ENCODE measurements around the gene FCRL5. TPM values are rescaled to one million over a fixed set of nuclear protein-coding genes. Genes with fewer than 3 reads are reported as not detected.
A peak's percentile ranks its signal among the peaks of the same experiment; 100 is the strongest.

FCRL5 gene
- total RNA-seq, 1 donor from 2014 or later: 0.10 TPM

- no peak for DNase-seq
Measured at GRCh38 chr1:157523774-157524493, 28.4 kb downstream of the FCRL5 start.

GRCh38 chr1:157521056-157521455, 31.3 kb downstream of the FCRL5 start:
- DNase-seq: no peak

- DNase-seq: no peak
Measured at GRCh38 chr1:157520386-157520935, 31.9 kb downstream of the FCRL5 start.

GRCh38 chr1:157519451-157519850, 32.9 kb downstream of the FCRL5 start:
- DNase-seq: no peak

DNA sequence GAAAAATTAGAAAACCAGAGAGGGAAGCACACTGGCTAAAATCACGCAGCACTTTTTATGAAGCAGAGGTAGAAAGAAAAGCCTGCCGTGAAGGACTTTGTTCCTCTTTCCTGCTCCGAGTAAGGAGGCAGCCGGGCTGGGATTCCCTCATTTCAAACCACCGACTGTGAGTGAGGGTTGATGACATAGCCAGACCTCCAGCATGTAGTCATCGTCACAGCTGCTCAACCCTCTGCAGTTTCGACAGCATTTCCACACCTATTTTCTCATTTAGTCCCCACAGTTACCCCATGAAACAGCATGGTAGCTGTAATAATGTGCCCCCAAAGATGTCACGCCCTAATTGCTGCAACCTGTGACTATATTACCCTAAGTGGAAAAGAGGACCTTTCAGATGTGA, 35.3 kb downstream of the FCRL5 start:
- no peak for DNase-seq

- DNase-seq: no peak
Measured at GRCh38 chr1:157515709-157516108, 36.6 kb downstream of the FCRL5 start.

- no peak for DNase-seq
Measured at GRCh38 chr1:157515141-157515540, 37.2 kb downstream of the FCRL5 start.

GRCh38 chr1:157512036-157512969, 40.0 kb downstream of the FCRL5 start:
- DNase-seq: no peak

GRCh38 chr1:157509546-157510232, 42.6 kb downstream of the FCRL5 start:
- no peak for DNase-seq

DNA sequence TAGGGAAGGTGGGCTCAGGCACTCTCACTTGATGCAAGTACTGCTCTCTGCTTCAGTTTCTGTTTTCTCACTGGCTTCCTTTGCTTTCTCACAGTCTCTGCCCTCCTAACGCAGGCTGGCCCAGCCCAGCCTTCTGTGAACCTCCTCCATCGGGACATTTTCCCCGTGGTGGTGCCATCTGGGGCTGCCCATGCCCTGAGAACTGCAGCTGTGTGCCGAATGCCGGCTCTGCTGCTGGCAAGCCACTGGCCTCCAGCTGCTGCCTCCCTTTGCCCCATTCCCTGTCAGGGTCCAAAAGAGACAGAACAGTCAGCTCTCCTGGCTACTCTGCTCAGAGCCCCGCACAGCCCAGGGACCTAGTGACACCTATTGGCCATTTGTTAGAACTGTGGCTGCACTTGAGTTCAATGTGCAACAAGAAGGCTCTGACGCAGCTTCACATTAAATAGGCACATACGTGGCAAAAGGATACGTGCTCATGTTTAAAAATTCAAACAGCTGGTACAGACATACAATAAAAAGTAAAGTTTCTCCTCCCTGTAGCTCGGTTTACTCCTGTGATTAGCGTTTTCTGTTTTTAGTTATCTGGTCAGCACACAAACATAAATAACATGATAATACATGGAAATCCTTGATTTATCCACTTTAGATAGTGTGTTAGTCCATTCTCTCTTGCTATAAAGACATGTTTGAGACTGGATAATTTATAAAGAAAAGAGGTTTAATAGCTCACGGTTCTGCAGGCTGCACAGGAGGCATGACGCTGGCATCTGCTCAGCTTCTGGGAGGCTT, 46.6 kb downstream of the FCRL5 start:
- peak; percentile 86 for DNase-seq

DNA sequence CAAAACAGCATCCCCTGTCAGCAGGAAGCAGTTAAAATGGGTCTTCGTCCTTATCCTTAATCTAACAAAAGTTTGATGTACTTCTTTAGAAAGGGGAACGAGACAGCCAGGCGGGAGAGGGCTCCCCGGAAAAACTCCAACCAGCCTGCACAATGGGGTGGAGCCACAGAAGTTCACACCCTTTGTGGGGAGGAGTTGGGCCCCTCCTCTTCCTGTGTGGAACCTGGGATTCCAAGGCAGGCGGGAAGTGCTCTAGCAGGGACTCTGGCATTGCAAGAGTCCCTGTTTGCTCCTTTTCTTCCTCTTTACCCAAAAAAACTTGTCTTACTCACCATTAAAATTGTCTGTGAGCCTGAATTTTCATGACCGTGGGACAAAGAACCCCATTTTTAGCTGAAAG, 47.7 kb downstream of the FCRL5 start:
- DNase-seq: no peak

DNA sequence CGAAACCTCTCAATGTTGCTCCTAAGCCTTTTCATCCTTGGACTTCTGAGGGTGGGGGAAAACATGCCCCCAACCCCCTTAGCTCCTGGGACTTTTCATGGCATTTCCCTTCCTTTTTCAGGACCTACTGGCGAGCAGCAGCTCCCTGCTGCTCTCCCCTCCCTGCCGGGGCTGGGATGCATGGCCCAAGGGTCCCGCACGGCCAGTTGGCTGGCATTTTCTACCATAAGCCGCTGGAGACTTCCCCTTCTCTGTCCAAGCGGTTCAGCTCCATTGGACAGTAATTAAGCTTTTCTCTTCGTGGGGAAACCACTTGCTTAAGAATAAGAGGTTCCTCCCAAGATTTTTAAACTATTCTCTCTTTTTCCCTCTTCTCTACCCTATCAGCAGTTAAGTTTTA, 52.8 kb downstream of the FCRL5 start:
- DNase-seq: no peak

GRCh38 chr1:157498736-157499090, 53.6 kb downstream of the FCRL5 start:
- no peak for DNase-seq

- DNase-seq: no peak
Measured at GRCh38 chr1:157497987-157498735, 54.2 kb downstream of the FCRL5 start.

DNA sequence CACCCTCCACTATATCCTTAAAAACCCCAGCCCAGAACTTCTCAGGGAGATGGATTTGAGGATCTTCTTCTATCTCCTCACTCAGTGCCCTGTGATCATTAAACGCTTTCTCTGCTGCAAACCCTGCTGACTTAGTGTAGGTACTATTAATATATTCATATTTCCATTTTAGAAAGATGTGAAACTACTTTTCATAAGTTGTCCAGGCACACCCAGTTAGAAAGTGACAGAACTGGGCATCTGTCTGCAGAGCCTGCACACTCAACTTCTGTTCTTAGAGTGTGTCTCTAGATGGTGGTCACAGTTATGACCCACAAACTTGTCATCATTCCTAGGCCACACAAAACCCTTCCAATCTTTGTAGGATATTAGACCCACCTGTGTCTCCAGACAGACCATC, 55.0 kb downstream of the FCRL5 start:
- no peak for DNase-seq

GRCh38 chr1:157496121-157496526, 56.2 kb downstream of the FCRL5 start:
- peak; percentile 73 for DNase-seq

DNA sequence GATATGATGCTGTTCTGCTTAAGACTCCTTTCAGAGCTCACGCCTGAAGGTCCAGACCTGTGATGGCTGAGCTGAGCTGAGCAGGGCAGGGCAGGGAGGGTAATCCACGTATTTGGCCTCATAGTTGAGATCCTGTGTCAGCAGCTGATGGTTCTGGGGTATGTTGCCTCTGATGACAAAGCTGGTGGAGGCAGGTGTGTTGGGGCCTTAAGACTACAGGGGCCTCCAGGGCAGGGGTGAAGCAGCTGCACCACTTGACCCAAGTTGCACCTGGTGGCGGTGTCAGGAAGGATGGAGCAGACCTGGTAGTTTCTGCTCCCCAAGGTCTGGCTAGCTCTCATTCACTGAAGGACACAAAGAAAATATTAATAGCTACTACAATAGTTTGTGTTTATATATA, 57.0 kb downstream of the FCRL5 start:
- no peak for DNase-seq

GRCh38 chr1:157494093-157494492, 58.2 kb downstream of the FCRL5 start:
- DNase-seq: no peak

DNA sequence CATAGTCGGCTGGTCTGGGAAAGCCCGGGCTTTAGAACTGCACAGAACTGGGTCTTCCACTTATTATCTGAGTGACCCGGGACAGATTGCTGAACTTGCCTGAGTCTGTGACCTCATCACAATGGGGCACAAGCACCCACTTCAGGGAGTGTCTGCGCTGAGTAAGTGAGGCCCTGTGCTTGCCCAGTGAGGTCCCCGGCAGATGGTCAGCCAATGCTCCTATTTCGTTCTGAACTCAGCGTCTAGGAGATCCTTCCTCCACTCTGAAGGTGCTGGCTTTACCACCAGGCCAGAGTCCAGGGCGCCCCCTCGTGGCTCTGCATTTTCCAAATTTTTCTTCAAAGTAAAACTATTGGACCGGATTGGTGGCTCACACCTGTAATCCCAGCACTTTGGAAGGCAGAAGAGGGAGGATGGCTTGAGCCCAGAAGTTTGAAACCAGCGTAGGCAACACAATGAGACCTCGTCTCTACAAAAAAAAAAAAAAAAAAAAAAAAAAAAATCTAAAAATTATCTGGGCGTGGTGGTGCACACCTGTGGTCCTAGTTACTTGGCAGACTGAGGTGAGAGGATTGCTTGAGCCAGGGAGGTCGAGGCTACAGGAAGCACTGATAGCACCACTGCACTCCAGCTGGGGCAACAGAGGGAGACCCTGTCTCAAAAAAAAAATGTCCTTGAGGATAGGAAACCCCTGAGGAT, 61.7 kb downstream of the FCRL5 start:
- DNase-seq: peak; percentile 82

DNA sequence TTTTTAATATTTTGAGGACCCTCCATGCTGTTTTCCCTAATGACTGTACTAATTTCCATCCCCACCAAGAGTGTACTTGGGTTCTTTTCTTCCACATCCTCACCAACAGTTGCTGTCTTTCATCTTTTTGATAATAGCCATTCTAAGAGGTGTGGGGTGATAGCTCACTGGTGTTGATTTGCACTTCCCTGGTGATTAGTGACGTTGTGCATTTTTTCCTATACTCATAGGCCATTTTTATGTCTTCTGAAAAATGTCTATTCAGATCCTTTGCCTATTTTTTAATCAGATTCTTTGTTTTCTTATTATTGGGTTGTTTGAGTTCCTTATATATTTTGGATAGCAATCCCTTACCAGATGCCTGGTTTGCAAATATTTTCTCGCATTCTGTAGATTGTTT, 64.2 kb downstream of the FCRL5 start:
- no peak for DNase-seq
